ENCODE data around the gene NEK10. TPM values are rescaled to one million over a fixed set of nuclear protein-coding genes. Genes with fewer than 3 reads are reported as not detected.
A peak's percentile ranks its signal among the peaks of the same experiment; 100 is the strongest.

The NEK10 gene
- total RNA-seq, 1 experiment from 2014 or later, result 1.2 TPM

- no peaks in the 10 kb centered on the region for H3K9me3 ChIP-seq (ENCODE audit: control insufficient read depth in 1 of 2, insufficient read depth in 1 of 2, low read depth in 1 of 2, low read length in 2 of 2)
- TF ChIP-seq TCF7L2 (IDR thresholded peaks at IDR 0.05; ENCODE audit: borderline replicate concordance, extremely low read depth, insufficient read depth, insufficient read length) (no peak), RAD21 (IDR thresholded peaks at IDR 0.05; ENCODE audit: low read depth) (peak; percentile 85)
- TF ChIP-seq, protein P1, sequence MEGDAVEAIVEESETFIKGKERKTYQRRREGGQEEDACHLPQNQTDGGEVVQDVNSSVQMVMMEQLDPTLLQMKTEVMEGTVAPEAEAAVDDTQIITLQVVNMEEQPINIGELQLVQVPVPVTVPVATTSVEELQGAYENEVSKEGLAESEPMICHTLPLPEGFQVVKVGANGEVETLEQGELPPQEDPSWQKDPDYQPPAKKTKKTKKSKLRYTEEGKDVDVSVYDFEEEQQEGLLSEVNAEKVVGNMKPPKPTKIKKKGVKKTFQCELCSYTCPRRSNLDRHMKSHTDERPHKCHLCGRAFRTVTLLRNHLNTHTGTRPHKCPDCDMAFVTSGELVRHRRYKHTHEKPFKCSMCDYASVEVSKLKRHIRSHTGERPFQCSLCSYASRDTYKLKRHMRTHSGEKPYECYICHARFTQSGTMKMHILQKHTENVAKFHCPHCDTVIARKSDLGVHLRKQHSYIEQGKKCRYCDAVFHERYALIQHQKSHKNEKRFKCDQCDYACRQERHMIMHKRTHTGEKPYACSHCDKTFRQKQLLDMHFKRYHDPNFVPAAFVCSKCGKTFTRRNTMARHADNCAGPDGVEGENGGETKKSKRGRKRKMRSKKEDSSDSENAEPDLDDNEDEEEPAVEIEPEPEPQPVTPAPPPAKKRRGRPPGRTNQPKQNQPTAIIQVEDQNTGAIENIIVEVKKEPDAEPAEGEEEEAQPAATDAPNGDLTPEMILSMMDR (IDR thresholded peaks at IDR 0.05 in 2 of 3, conservative IDR thresholded peaks at IDR 0.05 in 1 of 3; ENCODE audit: borderline replicate concordance in 1 of 3, insufficient read depth in 1 of 3, low read depth in 2 of 3, low read length in 2 of 3), result peak; percentile 62 to 71 (median 64); a peak in 5 of 6 replicates
- RAD21 ChIA-PET (ENCODE audit: low non-redundant PET in 1 of 2, low total read pairs in 2 of 2, uncharacterized antibody in 2 of 2, unreplicated experiment in 2 of 2), result interaction anchor here (0.6 to 1.5 kb wide), 5 partner anchors 108 to 533 kb away, joined by 3 to 9 read pairs (median 3); no protein-coding TSS in a partner anchor
- no peaks in the 10 kb centered on the region; the same call in 1 of the 2 replicates for H3K9me2 ChIP-seq (ENCODE audit: insufficient read depth)
- POLR2A ChIA-PET, result interaction anchor here (1.2 kb wide), 1 partner anchor 25 kb away, joined by 3 read pairs; no protein-coding TSS in a partner anchor
- H2AFZ ChIP-seq (ENCODE audit: low read depth, low read length, poor library complexity, severe bottlenecking), result no peak overlapping the region
- no peak overlapping the region for H3K4me3 ChIP-seq (replicated peaks in 1 of 2; ENCODE audit: low read depth in 1 of 2, low read length in 2 of 2)
- DNase-seq (ENCODE audit: low read depth, low spot score), result peak; percentile 51
- no peaks in the 10 kb centered on the region for H3K4me1 ChIP-seq (ENCODE audit: control insufficient read depth in 1 of 2, insufficient read depth in 2 of 2, low read length in 2 of 2)
- CTCF ChIA-PET, result interaction anchor here (0.6 to 2.8 kb wide), 17 partner anchors 11 to 428 kb away, joined by 3 to 57 read pairs (median 4); no protein-coding TSS in a partner anchor
- ATAC-seq, result peak; percentile 100
- no peaks in the 10 kb centered on the region for H3K79me2 ChIP-seq (ENCODE audit: insufficient read depth, low read length)
- BruUV-seq (replicated peaks), result no TSS peak
- no peak overlapping the region for H3K9ac ChIP-seq (ENCODE audit: low read length)
- H4K20me1 ChIP-seq (ENCODE audit: insufficient read depth), result no peaks in the 10 kb centered on the region
- no peak overlapping the region for H3K27ac ChIP-seq (ENCODE audit: low read depth, low read length)
- H3K4me2 ChIP-seq (ENCODE audit: low read length), result no peak overlapping the region
- H3K36me3 ChIP-seq (ENCODE audit: control insufficient read depth in 1 of 2, insufficient read depth in 2 of 2, low read length in 2 of 2), result no peaks in the 10 kb centered on the region
- no peaks in the 10 kb centered on the region for H3K27me3 ChIP-seq (ENCODE audit: insufficient read depth, low read length)
- intact Hi-C loops (cut with micrococcal nuclease), result loop anchor here (1.0 kb wide), 1 partner anchor 120 kb away; no protein-coding TSS in a partner anchor
Measured at GRCh38 chr3:27253831-27254230, 115.4 kb downstream of the NEK10 start.

- Histone ChIP-seq H3K27ac (ENCODE audit: low read depth, low read length) (no peak overlapping the region), H3K36me3 (ENCODE audit: control insufficient read depth in 1 of 2, insufficient read depth in 2 of 2, low read length in 2 of 2) (no peaks in the 10 kb centered on the region), H3K27me3 (ENCODE audit: insufficient read depth, low read length) (no peaks in the 10 kb centered on the region), H3K9me2 (ENCODE audit: insufficient read depth) (no peaks in the 10 kb centered on the region; the same call in 1 of the 2 replicates), H3K79me2 (ENCODE audit: insufficient read depth, low read length) (no peaks in the 10 kb centered on the region), H3K4me2 (ENCODE audit: low read length) (no peak overlapping the region), H3K4me1 (ENCODE audit: control insufficient read depth in 1 of 2, insufficient read depth in 2 of 2, low read length in 2 of 2) (no peaks in the 10 kb centered on the region), H3K9me3 (ENCODE audit: control insufficient read depth in 1 of 2, insufficient read depth in 1 of 2, low read depth in 1 of 2, low read length in 2 of 2) (no peaks in the 10 kb centered on the region), H3K4me3 (replicated peaks in 1 of 2; ENCODE audit: low read depth in 1 of 2, low read length in 2 of 2) (no peak overlapping the region), H4K20me1 (ENCODE audit: insufficient read depth) (no peaks in the 10 kb centered on the region), H3K9ac (ENCODE audit: low read length) (no peak overlapping the region), H2AFZ (ENCODE audit: low read depth, low read length, poor library complexity, severe bottlenecking) (no peak overlapping the region)
- no TSS peak for BruUV-seq (replicated peaks)
- ATAC-seq (peak; percentile 47), DNase-seq (ENCODE audit: low read depth, low spot score) (no peak)
- POLR2A ChIA-PET, result interaction anchor here (1.2 kb wide), 1 partner anchor 25 kb away, joined by 3 read pairs; no protein-coding TSS in a partner anchor
- intact Hi-C loops (cut with micrococcal nuclease), result no loop called here
- RAD21 ChIA-PET (ENCODE audit: low non-redundant PET in 1 of 2, low total read pairs in 2 of 2, uncharacterized antibody in 2 of 2, unreplicated experiment in 2 of 2), result interaction anchor here (0.9 to 1.5 kb wide), 4 partner anchors 108 to 119 kb away, joined by 3 to 9 read pairs (median 5); no protein-coding TSS in a partner anchor
- TF ChIP-seq MAX (IDR thresholded peaks at IDR 0.05) (no peak), TCF7L2 (IDR thresholded peaks at IDR 0.05; ENCODE audit: borderline replicate concordance, extremely low read depth, insufficient read depth, insufficient read length) (no peak), POLR2A (IDR thresholded peaks at IDR 0.05; ENCODE audit: borderline replicate concordance, extremely low read depth, insufficient read depth, insufficient read length) (no peak), YY1 (IDR thresholded peaks at IDR 0.05; ENCODE audit: extremely low read depth, insufficient replicate concordance, low read depth, low read length) (no peak), CEBPB (IDR thresholded peaks at IDR 0.05; ENCODE audit: low read depth) (no peak), RAD21 (IDR thresholded peaks at IDR 0.05; ENCODE audit: low read depth) (no peak), POLR2AphosphoS5 (IDR thresholded peaks at IDR 0.05; ENCODE audit: low read depth, low read length) (no peak), ZNF274 (IDR thresholded peaks at IDR 0.05; ENCODE audit: low read depth, low read length) (no peak), EGR1 (IDR thresholded peaks at IDR 0.05; ENCODE audit: low read depth) (no peak), ATF3 (IDR thresholded peaks at IDR 0.05) (no peak), FOSL1 (IDR thresholded peaks at IDR 0.05; ENCODE audit: low read depth) (no peak), JUND (IDR thresholded peaks at IDR 0.05) (no peak)
- TF ChIP-seq, protein P1 (IDR thresholded peaks at IDR 0.05 in 2 of 3, conservative IDR thresholded peaks at IDR 0.05 in 1 of 3; ENCODE audit: borderline replicate concordance in 1 of 3, insufficient read depth in 1 of 3, low read depth in 2 of 3, low read length in 2 of 3), result no peak
- CTCF ChIA-PET, result interaction anchor here (0.6 to 2.8 kb wide), 16 partner anchors 11 to 428 kb away, joined by 3 to 57 read pairs (median 4); no protein-coding TSS in a partner anchor
Measured at GRCh38 chr3:27253391-27253790, 115.8 kb downstream of the NEK10 start.
